Fibroblast of the aortic adventitia (primary cell): ENCODE data around the gene PLEKHG3. TPM values are rescaled to one million over a fixed set of nuclear protein-coding genes. Genes with fewer than 3 reads are reported as not detected.

Experiments
- DNase-seq: peaks from one replicate; pipeline ENCODE4 v3.0.0-alpha.2; 2010; ENCODE audit warnings: low read depth
- H3K4me3 ChIP-seq: 2 replicates; pipeline ENCODE4 v1.5.1; 2011; ENCODE audit warnings: low read depth, mild to moderate bottlenecking, control low read depth, low read length, moderate library complexity
- total RNA-seq: library from RNA; depleted of rRNA; stranded (reverse); fragments of >200 nt; gene quantifications from 2 replicates; pipeline ENCODE4 v1.2.3, GENCODE V29; 2012; ENCODE audit warnings: low replicate concordance
- TF ChIP-seq, protein P1 (sequence below): IDR thresholded peaks from 2 replicates; pipeline ENCODE4 v1.5.1; 2011; ENCODE audit warnings: mild to moderate bottlenecking, low read length, control low read depth, inconsistent platforms; ENCODE audit not compliant: insufficient read depth

Gene PLEKHG3
- total RNA-seq, 1 donor, result 9.0 TPM

DNA sequence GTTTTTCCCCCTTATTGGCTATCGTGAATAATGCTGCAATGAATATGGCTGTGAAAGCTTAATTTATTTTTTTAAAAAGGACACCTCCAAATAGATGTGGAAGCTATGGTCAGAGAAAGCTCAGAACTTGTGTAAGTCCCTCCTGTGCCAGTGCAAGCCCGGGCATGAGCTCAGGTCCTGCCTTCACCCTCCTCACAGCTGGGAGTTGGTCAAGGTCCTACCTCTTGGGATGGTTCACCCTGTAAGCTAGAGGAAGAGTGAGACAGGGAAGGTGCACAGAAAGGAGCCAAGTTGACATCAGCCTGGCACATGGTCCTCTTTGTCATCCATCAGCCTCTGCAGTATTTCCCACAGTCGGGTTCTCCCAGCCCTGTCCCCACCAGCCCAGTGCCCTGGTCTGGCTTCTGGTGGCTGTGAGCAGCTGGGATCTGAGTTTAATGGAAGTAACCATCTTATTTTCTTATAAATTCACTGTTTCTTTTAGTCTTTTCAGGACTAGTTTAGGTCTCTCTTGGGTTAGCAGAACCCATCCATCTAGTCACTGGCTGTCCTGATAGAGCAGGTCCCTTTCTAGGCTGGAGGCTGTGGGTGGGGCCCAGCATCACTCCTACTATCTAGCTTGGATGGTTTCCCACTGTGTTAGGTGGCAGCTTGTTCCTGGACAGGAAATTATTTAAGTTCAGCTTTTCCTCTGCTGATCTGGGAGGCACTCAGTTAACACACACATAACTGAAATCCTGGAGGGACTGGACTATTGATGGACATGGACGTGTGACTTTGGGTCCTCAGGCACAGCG lies 11.8 kb upstream of the PLEKHG3 start:
- no peak overlapping the region for H3K4me3 ChIP-seq
- TF ChIP-seq, protein P1, sequence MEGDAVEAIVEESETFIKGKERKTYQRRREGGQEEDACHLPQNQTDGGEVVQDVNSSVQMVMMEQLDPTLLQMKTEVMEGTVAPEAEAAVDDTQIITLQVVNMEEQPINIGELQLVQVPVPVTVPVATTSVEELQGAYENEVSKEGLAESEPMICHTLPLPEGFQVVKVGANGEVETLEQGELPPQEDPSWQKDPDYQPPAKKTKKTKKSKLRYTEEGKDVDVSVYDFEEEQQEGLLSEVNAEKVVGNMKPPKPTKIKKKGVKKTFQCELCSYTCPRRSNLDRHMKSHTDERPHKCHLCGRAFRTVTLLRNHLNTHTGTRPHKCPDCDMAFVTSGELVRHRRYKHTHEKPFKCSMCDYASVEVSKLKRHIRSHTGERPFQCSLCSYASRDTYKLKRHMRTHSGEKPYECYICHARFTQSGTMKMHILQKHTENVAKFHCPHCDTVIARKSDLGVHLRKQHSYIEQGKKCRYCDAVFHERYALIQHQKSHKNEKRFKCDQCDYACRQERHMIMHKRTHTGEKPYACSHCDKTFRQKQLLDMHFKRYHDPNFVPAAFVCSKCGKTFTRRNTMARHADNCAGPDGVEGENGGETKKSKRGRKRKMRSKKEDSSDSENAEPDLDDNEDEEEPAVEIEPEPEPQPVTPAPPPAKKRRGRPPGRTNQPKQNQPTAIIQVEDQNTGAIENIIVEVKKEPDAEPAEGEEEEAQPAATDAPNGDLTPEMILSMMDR, result no peak
- no peak for DNase-seq

GRCh38 chr14:64692986-64693809 lies 11.0 kb upstream of the PLEKHG3 start:
- no peak for DNase-seq
- no peak overlapping the region for H3K4me3 ChIP-seq
- TF ChIP-seq, protein P1, result no peak

GRCh38 chr14:64693810-64694165 lies 10.4 kb upstream of the PLEKHG3 start:
- TF ChIP-seq, protein P1, result no peak
- DNase-seq, result no peak

GRCh38 chr14:64695071-64695470 lies 9.2 kb upstream of the PLEKHG3 start:
- no peak for DNase-seq
- TF ChIP-seq, protein P1, result no peak

More at GRCh38 chr14:64693810-64694165, 10.4 kb upstream of the PLEKHG3 start:
- H3K4me3 ChIP-seq, result no peak overlapping the region

GRCh38 chr14:64696355-64696857 lies 7.8 kb upstream of the PLEKHG3 start:
- TF ChIP-seq, protein P1, result no peak
- DNase-seq, result no peak
- no peak overlapping the region for H3K4me3 ChIP-seq

More at GRCh38 chr14:64695071-64695470, 9.2 kb upstream of the PLEKHG3 start:
- H3K4me3 ChIP-seq, result no peak overlapping the region

DNA sequence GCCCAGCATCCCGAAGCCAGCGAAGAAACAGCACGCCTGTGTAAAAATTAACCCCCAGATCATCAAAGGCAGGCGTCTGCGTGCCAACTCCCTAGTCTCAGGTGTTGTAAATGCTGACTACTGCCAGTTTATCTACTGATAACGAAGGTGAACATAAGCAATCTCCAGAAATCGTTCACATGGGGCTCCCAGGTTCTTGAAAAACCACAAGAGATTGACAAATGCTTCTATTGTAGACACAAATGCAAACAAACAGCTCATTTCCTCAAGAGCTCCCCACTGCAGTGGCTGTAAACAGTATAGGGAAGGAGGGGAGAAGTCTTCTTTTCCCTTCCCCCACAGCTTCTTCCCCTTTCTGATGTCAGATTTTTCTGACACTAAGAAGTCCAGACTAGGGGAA lies 5.3 kb upstream of the PLEKHG3 start:
- no peak overlapping the region for H3K4me3 ChIP-seq
- DNase-seq, result no peak
- TF ChIP-seq, protein P1, result no peak
